Activated naive CD4-positive, alpha-beta T cell treated with anti-CD3 and anti-CD28 coated beads, Interleukin-2, amount 50 U/mL, for 16 hours (primary cell): ENCODE data around the gene NRXN3.
"Not testable (repeated sequence)": the region's sequence is repeated elsewhere in the genome, so short reads cannot be mapped to it uniquely, and the experiment has no call there.

Experiments
- DNase-seq: peaks from one replicate; pipeline ENCODE4 v3.0.0-alpha.2; 2020

Gene NRXN3

DNA sequence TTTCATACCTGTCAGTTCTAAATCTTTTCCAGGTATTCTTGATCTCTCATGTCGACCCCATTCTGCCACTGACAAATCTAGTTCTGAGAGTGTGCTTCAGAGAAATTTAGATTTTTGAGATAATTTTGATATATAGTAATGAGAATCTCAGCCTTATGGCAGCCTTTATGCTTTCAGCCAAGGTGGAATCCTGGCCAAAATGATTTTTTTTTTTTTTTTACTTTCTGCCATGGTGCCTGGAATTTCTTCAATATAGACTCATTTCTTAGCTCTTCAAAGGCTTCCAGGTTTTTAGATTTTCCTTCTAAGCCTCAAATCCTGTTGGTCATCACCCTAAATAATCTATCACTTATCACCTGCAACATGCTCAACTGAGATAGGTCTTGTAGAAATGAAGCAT lies 926.6 kb downstream of the NRXN3 start:
- DNase-seq: no peak

DNA sequence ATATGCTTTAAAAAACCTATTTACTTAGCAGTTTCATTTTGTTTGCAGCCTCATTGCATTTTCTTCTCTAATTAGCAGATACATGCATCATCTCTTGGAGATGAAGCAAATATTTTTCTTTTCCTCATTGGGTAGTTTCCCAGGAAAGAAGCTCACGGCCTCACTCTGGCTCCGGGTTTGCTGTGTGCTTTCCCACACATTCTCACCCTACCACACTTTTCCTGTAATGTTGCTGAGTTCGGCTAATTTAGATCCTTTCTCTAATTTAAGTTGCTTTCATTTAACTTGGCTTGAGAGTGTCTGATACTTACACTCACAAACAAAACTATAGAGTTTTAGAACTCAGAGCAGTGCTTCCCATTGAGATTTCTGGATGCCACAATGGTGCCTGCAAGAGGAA lies 928.2 kb downstream of the NRXN3 start:
- DNase-seq: no peak

DNA sequence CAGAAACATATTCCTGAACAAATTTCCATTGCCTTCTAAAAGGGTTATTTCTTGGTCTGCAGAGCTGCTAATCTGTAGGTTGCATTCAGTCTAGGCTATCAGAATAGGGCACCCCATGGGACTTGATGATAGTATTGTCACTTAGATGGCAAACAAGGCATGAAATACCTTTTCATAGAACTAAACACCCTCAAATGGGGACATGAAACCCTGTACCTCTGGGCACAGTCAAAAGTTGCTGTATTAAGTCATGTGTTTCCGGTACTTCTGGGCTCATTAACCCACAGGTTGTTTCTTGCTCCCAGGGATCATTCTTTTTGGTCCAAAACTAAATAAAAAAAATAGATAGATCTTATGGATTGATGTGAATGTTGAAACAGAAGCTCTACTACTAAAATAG lies 930.4 kb downstream of the NRXN3 start:
- no peak for DNase-seq

DNA sequence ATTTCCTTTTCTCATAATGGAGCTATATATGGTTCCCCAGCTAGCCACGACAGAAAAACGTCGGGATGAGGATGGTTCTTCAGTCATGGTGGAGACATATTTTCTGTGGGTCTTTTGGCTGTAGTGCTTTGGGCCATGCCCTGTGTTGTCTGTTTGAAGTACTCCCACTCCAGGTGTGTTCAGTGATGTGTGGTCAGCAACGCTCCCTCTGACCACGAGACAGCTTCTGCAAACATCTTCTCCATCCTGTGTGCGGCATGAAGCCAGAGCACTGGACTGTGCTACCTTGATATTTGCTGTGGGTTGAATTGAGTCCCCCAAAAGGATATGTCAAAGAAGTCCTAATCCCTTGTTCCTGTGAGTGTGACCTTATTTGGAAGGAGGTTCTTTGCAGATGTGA lies 931.2 kb downstream of the NRXN3 start:
- no peak for DNase-seq

DNA sequence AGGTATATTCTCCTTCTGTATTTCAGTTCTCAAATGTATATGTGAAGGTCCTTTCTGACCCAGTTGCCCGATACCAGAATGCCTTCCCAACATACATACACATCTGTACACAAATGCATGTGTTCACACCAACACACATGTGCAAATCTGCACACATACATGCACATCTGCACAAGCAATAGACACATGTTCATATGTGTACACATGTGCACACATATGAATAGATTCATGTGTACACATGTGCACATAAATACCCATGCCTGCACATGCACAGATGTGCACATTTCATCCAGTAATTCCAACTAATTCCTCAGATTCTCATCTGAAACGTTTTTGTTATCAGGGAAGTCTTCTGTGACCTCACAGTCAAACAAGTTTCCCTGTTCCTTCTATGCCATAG lies 933.6 kb downstream of the NRXN3 start:
- DNase-seq: no peak

DNA sequence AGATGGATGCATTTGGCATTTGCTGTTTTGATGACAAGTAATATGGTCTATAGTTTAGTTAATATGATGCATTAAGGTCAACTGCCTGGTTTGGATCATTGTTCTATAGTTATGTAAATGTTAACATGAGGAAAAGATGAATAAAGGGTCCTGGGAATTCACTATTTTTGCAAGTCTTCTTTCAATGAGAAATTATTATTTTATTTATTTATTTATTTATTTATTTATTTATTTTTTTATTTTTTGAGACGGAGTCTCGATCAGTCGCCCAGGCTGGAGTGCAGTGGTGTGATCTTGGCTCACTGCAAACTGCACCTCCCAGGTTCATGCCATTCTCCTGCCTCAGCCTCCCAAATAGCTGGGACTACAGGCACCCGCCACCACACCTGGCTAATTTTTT lies 940.4 kb downstream of the NRXN3 start:
- DNase-seq: not testable (repeated sequence)

DNA sequence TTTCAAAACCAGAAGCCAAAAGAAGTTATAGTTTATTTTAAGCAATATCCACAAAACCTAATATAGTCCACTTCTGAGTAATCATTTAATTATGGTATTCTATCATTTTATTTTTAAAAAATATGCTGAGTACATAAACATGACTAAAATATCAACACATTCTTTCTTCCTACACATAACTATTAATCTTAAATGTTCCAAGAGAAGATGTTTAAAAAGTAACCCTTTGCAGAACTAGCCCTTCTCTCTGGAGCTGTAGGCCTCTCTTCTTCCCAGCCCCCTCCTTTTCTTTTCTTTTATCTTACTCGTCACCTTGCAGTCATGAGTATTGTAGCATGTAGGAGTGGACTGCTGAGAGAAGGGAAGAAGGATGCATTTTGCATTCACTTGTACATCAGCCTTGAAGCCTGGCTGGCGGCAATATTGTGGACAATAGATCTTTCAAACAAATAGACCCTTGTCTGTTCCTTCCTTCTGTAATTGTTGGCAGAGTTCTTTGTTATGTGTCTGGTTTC lies 941.9 kb downstream of the NRXN3 start:
- DNase-seq: no peak

DNA sequence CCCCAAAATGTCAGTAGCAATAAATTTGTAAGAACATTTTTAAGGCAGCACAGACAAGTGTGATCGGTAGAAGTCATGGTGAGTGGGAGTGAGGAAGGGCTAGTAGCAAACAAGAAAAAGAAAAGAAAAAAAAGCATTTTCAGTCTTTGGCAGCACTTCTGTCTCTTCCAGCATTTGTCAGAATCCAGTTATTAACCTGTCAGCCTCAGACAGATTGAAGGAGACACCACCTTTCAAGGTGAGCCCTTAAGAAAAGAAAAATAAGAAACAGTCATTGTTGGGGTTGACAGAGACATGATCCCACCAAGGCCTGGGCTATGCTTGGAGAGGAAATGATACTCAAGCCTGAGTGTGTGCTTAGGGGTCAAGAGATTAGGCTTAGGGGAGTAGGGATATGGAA lies 947.4 kb downstream of the NRXN3 start:
- DNase-seq: no peak

DNA sequence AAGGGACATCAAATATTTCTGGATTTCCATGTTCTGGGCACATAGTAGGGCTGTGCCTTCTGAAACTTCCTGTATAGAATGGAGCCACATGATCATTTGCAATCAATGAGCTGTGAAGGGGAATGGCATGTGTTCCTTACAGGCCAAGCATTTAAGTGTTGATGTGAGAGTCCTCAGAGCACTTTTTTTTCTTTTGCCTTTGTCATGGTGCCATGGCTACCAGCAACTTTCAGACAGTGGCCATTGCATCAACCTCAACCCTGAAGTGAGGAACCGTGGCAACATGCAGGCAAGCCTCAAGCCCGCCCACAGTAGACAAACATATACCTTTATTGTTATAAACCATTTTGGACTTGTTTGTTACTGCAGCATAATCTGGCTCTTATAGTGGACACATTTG lies 948.1 kb downstream of the NRXN3 start:
- DNase-seq: no peak

DNA sequence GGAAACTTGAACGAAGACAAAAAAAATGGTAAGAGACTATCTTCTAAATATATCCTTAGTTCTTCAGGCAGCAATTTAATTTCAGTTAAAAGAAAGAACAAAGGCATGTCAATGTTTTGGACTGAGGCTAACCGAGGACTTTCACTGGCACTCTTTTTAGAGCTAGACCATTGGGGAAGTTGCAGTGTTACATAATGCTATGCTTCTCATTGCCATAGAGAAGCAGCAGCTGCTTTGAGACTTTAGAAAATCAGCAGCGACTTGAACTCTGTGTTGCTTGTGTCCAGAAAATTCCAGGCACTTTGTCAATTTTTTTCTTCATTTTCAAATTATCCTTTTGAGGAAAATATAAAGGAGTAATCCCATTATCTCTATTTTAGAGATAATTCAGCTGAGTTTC lies 964.2 kb downstream of the NRXN3 start:
- DNase-seq: no peak

DNA sequence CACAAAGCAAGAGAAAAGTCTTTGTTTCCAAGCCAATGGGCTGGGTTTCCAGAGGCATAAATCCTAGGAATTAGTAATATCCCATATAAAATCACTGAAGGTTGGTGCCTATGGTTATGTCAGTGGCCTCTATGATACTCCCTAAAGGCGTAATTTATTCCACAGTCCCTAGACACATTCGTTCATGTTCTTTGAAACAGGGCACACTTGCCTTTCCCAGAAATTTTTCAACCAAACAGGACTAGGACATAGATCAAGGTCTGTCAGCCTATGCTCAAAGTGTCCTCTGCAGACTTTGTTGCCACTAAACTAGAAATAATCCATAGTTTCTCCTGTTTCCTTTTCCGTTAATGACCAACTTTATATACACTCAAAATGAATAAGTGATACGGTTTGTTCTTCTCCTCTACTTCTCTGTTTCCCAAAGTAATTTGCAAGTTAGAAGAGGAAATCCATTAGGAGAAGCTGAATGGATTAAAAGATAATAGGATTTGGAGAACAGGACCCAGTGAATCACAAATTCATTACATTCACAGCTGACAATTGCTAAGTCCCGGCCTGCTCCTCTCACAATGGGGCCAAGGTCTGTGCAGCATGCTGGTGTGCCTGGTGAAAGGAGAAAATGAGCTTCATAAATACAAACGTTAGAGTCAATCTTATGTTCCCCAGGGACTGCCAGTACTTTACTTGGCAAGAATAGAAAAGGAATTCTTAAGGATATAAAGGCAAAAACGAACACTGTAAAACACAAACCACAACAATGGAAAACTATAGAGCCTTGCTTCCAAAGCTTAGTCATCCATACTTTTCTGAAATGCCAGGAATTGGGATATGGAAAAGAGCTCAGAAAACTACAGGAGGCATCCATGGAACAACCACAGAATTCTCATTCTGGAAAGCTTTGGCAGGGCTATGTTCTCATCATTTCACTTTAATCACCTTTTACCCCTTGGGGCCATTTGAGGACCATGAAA lies 966.2 kb downstream of the NRXN3 start:
- no peak for DNase-seq

DNA sequence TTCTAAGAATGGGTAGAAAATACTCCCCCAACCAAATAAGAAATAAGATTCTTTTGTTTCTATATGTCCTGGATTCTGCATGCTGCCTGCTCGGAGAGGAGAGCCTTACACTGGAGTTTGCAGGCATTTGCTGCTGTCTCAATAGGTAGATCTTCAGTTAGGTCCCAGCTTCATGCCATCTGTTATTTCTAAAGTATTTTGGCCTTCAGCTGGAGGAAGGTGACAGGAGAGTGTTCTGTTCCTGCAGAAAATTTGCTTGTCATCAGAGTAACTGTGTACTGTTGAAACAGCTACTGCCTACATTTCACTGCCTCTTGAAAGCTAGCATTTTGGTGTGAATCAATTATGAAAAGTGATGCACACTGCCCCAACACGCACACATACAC lies 966.9 kb downstream of the NRXN3 start:
- DNase-seq: no peak

DNA sequence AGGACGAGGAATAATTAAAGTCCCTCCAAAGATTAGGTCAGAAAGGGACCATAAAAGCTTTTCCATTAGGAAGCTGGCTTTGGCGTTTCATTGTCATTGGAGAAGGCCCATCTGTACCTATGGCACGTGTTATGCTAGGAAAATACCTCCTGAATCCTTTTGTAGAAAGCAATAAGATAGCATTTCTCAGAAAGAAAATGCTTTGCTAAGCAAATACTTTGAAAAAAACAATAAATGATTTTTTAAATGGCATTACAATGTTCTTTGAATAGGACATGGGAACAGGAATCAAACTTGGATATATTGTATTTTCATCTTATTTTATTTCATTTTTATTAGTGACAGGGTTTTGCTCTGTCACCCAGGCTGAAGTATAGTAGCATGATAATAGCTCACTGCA lies 967.7 kb downstream of the NRXN3 start:
- no peak for DNase-seq

DNA sequence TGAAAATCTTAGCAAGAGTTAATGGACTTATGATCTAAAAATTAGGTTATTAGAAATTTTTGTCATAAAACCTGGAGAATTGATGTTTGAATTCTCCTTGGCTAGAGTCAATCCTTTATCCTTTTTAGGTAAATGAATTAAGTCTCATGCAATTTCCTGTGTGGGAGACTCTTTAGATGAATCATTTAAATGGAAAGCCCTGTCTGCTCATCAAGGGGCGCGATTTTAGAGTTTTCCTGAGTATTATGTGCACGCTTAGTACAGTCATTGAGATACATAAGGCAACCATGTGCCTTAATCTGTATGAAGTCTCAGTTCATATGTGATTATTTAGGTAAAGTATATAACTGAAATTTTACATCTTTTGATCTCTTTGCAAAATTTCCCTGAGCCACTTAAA lies 974.7 kb downstream of the NRXN3 start:
- no peak for DNase-seq

DNA sequence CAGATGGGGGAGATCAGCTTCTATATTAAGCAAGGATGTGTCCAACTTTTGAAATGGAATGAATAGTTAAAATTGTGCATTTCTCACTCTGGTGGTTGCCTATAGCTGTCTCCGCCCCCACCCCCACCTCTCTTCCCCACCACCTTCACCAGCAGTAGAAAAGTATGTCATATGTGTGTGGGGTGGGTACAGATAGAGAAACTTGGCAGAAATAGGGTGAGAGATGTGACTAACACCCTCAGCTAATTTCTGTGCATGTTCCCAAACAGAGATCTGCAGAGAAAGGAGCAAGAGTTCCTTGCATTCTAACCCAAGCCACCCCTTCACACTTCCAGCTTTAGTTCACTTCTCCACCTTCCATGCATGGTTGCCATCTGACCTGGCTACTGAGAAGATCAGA lies 980.1 kb downstream of the NRXN3 start:
- no peak for DNase-seq

DNA sequence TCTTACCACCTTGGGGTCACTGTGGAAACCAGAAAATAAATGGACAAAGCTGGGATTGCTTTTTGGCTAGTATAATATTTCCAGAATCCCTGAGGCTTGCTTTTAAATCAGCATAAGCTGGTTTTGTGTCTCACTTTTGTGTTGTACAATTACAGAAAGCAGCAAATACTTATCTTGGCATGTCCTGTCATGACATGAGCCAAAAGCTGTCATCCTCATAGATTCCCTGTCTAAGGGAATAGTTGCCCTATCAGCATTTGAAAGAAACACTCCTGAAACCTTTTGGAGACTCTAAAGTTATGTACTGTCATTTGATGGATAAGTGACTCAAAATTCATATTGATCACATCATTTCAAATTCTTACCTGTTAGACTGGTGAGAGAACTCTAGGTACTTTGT lies 987.2 kb downstream of the NRXN3 start:
- DNase-seq: no peak

DNA sequence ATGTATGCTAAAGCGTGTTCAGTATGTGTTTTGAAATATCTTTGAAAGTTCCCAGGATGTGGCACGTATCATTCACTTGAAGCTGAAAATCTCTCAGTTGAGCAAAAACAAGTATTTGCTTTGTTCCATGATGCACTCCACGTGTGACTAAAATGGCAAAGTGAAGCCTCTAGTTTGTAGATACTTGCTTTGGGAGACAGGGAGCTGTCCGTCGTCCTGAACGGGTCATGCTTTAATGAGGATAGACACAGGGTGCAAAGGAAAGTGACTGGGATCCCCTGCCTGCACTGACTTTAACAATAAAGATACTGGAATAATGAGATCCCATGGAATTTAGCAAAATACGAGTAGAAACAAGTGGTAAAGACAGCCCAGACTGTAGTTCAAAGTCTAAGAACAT lies 991.4 kb downstream of the NRXN3 start:
- no peak for DNase-seq

DNA sequence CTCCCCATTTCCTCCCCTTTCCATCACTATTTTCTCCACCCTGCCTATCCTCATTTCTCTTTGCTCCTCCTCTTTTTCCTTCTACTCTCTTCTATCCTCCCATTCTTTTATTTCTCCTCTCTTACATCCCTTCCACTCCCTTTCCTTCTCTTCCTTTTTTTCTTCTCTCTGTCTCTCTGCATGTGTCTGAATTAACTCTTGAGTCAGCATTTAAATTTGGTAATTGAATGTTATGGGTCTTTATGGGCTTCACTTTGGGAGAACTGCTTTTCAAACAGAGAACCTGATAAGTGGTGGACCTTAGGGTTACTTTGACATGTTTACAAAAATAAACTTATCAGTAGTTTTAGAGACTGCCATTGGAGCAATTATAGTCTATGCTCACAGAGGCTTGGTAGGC lies 992.7 kb downstream of the NRXN3 start:
- no peak for DNase-seq

DNA sequence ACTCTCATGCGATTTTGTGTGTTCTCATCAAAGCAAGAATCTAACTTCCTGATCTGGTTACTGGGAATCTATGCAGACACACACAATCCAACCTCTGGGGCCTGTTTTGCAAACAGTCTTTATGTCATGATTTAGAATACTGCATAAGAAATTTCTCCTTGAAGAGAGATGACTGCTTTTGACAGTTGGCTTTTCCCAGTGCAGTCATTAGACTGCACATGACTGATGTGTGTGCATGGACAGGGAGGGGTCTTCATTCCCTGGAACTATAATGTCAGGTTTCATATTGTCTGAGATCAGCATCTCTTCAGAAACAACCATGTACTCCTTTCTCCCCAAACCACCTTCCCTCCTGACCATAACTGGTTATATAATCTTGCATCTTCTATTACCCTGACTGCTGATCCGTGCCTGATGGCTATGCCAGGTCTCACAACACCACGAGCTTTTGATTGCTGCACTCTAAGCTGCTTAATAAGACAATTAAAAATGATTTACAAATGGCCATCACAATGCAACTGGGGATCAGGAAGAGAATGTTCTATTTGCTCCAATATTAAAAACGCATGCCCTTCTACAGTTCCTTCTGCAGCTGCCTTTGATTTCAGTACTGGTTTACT lies 995.4 kb downstream of the NRXN3 start:
- DNase-seq: no peak

DNA sequence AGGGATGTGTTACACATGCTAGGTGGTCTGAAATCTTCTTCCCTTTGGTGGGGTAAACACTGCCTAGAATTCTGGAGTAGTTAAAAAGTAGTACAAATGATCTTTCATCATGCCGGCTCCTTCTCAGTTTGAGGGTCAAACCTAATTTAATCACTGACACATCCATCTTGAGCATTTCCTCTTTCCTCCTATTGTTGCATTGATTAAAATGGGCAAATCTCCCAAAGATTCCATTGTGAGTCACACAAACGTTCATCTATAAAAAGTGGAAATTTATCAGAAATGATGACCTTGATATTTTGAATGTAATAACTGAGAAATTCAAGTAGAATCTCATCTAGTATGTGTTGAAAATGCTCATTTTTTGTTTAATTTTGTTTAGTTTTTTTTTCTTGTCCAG lies 996.0 kb downstream of the NRXN3 start:
- no peak for DNase-seq

DNA sequence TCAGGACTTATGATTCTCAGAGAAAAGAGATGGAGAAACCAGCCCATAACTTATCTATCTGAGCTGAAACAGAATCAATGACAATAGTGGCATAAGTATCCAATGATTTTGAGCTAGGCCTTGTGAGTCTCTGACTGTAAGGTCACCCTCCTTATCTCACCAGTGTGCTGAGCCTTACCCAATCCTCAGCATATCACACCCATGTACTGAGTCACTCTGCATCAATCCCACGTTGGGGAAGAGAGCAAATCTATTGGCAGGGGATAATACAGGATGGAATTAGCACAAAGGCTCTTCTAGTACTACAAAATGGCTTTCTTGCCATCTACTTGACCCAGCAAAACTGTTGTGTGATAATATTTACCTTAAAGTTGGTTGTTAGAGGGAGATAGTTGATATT lies 997.8 kb downstream of the NRXN3 start:
- DNase-seq: no peak

DNA sequence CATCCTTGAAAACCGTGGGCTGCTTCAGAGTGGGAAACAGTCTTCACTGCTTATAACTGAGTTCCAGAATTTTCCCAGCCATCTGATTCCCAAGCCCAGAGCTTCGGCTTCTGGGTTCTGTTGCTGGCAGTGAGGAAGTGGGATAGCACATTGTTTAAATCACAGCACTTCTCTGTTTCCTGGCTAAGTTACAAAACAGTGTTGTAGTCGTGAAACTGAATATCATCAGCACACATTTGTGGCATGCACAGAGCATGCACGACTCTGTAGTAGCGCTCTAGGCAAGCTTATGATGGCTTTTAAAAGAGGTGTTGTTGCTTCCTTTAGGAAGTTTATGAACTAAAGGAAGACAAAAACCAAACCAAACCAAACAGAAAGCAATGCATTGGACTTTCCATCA lies 1005.5 kb downstream of the NRXN3 start:
- no peak for DNase-seq

DNA sequence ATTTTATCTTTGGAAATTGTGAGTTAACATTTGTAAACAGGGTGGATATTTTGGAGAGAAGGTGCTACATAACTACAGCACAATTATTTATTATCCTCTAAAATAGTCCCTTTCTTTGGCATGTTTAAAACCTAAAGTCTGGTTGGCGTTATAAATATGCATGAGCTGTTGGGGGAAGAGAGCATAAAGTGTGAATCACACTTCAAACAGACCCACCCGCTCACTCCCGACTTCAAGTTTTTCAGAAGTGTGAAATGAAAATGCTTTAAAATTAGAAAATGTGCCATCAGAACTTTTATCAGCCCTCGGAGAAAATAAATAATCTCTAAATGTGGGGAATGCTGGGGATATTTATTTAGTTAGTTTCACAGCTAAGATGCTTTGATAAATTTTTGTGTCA lies 1006.9 kb downstream of the NRXN3 start:
- no peak for DNase-seq

DNA sequence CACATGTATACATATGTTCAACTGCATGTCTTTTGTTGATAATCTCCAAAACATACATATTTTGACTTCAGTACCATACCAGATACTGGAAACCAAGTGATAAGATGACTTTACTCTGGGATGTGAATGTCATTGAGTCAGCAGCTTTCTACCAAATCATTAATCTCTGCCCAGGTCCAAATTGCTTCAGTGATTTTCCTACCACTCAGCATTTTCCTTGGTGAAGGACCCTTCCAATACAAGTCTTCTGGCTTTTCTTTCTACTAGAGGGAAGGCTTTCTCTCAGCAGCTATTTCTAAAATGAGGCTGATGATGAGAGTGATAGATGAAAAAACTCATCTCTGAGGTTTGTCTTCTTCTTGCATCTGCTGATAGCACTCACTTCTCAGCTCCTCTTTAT lies 1008.5 kb downstream of the NRXN3 start:
- no peak for DNase-seq

DNA sequence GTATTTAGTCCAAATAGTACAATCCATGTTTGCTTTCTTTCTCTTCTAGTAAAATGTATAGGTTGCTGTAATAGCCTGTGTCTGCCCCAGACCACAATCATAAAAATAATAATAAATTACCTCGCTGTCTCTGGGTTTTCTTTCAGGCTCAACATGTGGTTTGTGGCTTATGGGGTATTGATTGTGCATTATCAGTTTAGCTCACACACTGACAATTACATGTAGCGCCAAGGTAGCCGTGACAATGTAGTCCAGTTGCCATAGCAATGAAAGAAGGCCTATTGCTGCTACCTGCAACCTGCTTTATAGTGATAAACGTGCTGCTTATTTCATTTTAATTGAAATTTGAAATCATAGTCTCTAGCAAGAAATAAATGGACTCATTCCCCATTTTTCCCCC lies 1009.8 kb downstream of the NRXN3 start:
- no peak for DNase-seq
